HG03108 (cell line): ENCODE results near the gene ITGAL.
"Not testable (repeated sequence)": the region's sequence is repeated elsewhere in the genome, so short reads cannot be mapped to it uniquely, and the experiment has no call there.

Experiments used
- ATAC-seq: cut with Tn5 transposase; IDR thresholded peaks from one replicate; pipeline ENCODE4 v1.9.1; 2021; ENCODE audit warnings: moderate library complexity; ENCODE audit not compliant: unreplicated experiment

Gene ITGAL

DNA sequence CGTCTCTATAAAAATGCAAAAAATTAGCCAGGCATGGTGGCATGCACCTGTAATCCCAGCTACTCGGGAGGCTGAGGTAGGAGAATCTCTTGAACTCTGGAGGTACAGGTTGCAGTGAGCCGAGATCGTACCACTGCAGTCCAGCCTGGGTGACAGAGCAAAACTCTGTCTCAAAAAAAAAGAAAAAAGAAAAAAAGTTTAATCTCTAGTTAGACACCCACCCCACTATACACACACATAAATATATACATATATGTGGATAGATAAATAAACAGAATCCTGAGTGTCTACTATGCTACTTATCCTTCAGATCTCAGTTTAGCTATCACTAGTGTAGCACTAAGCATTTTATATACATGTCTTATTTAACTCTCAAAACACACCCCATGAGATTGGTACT lies 18.7 kb downstream of the ITGAL start:
- ATAC-seq = no peak

DNA sequence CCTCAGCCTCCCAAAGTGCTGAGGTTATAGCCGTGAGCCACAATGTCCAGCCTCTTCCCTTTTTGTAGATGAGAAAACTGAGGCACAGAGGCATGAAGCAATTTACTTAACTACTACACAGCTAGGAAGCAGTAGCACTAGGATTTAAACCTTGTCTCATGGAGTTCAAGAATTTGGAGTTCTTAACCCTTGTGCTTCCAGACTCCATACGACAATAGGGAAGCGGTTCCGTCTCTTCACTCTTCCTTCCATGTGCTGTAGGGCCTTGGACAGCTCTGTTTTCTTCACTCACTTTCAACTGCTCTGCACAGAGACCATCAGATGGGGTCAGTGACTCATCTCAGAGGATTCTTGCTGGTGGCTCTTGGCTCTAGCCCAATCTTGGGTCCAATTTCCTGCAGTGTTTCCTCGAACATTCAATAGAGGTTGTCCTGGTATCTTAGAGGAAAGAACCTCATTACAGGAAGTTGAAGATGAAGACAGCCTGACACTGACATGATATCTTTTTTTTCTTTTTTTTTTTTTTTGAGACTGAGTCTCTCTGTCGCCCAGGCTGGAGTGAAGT lies 19.3 kb downstream of the ITGAL start:
- no peak for ATAC-seq

DNA sequence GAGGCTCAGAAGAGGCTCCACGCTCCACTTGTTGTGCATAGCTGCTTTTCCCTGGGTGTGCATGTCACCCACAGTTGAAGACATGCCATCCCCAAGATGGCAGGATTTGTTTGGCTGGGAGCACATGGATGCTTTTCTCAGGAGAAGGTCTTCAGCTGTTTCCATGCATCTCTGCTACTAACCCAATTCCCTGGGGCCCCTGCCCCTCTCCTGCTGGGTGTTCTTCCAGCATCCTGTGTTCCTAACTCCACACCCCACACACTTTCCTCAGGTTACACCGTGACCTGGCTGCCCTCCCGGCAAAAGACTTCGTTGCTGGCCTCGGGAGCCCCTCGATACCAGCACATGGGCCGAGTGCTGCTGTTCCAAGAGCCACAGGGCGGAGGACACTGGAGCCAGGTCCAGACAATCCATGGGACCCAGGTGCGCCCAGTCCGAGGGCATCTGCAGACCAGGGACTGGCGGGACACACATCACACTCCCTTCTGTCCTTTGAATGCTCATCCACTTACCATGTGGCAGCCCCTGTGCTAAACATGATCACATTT lies 21.5 kb downstream of the ITGAL start:
- no peak for ATAC-seq

DNA sequence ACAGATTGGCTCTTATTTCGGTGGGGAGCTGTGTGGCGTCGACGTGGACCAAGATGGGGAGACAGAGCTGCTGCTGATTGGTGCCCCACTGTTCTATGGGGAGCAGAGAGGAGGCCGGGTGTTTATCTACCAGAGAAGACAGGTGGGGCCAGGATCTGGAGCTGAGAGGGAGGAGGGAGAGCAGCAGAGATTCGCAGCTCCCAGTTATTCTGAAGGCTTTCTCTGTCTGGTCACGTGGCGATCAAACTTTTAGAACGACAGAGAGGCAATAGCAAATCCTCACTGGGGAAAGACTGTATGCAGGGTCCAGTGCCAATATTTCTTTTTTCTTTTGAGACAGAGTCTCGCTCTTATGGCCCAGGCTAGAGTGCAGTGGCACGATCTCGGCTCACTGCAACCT lies 22.2 kb downstream of the ITGAL start:
- no peak for ATAC-seq

DNA sequence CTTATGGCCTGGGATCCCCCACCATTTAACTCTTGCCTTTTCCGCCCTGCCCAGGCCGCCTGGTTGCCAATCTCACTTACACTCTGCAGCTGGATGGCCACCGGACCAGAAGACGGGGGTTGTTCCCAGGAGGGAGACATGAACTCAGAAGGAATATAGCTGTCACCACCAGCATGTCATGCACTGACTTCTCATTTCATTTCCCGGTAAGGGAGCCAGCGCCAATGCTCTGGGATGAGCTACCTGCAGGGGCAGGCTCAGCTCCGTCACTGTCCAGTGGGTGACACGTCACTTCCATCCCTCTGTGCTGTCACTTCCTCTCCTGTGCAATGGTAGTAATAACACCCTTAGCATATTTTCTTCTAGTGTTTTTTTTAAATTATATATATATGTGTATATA lies 26.7 kb downstream of the ITGAL start:
- ATAC-seq = no peak

DNA sequence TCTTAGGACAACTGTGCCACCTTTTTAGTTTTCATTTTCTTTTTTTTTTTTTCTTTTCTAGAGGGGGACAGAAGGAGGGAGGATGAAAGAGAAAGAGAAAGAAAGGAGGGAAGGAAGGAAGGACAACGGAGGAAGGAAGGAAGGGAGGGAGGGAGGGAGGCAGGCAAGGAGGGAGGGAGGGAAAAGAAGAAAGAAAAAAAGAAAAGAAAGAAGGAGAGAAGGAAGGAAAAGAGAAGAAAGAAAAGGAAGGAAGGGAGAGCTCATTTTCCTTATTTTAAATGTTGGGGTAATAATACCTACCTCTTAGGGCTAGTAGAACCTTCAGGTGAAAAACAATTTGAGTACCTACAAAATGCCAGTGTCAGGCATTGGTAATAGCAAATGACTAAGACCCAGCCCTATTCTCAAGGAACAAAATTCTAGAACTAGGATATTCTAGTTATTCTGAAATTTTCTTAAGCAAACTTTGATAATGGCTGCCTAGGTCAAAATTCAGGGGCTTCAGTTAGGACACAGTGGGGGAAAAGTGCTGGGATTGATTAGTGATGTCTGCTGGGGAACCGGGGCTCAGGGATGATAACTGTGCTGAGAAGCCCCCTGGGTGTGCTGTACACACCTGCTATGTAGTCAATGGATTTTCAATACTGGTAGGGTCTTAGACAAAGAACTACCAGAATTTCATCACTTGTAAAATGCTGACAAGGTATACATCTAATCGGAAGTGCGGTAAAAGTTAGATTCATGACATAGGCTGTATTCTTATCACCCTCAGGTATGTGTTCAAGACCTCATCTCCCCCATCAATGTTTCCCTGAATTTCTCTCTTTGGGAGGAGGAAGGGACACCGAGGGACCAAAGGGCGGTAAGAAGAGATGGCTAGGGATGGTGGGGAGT lies 31.1 kb downstream of the ITGAL start:
- no peak for ATAC-seq

DNA sequence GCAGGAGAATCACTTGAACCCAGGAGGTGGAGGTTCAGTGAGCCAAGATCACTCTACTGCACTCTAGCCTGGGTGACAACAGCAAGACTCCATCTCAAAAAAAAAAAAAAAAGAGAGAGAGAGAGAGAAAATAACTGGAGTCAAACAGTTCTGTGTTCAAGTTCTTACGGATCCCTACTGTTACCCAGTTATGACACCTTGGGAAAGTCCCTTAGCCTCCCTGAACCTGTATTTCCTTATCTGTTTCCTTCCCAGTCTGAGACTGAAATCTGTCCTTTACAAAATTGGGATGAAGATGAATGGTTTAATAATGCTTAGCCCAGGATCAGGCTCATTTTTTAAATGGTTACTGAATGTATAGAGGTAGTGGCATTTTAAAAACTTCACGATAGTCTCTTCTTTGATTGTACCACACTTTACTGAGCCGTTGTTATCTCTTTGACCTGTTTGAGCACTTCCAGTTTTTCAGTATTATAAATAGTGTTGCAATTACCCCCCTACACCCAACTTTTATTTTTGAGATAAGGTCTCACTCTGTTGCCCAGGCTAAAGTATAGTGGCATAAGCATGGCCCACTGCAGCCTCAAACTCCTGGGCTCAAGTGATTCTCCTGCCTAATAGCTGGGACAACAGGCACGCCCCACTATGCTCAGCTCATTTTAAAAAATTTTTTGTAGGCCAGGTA lies 36.7 kb downstream of the ITGAL start:
- ATAC-seq = no peak

DNA sequence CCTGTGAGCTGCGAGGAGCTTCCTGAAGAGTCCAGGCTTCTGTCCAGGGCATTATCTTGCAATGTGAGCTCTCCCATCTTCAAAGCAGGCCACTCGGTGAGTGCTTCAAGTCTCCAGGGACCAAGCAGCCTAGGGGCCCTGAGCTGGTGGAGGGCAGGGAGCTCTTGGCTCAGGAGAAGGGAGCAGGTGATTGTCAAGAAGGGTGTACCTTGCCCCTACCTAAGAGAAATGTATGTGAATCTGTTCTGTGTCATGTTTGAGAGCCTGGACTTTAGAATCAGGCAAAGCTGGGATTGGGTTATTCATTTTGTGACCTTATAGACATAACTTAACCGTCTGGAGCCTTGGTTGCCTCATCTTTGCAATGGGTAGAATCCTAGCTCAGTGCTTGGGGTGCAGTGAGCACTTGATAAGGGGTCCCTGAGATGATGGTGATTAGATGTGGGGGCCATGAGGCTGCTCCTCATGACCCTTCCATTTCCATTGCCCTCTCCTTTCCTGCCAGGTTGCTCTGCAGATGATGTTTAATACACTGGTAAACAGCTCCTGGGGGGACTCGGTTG lies 37.9 kb downstream of the ITGAL start:
- ATAC-seq = no peak

DNA sequence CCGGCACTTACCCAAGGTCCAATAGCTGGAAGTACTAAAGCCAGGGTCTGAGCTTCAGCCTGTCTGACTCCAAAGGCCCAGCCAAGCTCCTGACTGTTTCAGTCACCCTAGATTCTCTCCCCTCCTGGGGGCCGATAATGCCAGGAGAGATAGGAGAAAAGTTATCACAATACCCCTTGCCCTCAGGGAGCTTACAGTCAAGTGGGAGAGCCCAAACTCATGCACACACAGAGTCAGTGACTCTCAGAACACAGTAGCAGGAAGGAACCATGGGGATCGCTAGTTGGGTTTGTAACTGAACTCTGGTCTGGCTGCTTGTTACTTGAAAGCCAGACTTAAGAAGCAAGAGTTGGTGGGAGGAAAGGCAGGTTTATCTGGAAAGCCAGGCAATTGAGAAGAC lies 39.0 kb downstream of the ITGAL start:
- no peak for ATAC-seq

DNA sequence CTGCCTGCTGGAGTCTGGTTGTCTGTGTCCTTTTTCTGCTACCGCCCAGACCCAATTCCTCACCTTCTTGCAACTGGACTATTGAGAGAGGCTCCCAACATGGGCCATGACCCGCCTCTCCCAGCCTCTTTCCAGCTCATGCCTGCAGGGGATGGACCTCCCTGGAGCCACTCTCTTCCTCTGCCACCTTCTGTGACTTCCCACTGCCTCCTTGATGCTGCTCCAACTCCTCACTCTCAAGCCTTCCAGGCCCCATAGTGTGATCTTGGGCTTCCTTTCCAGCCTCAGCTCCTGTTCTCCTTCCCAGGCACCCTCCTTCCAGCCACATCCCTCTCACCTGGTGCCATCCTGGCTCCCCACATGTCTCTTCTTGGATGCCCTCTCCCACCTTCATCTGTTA lies 42.7 kb downstream of the ITGAL start:
- ATAC-seq = no peak

DNA sequence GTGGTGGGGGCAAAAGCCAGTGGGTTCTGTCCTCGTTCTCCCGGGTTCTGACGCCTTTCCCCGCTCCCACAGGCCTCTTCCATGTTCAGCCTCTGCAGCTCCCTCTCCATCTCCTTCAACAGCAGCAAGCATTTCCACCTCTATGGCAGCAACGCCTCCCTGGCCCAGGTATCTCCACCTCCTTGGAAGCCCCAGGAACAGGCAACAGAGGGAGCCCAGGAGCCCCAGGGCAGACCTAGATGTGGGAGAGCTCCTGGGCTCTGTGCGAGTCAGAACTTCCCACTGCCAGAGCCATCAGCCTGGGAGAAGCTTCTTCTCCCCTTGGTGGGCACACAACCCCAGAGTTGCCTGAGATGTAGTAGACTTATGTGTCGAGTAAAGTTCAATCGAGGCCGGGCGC lies 46.0 kb downstream of the ITGAL start:
- ATAC-seq = no peak

DNA sequence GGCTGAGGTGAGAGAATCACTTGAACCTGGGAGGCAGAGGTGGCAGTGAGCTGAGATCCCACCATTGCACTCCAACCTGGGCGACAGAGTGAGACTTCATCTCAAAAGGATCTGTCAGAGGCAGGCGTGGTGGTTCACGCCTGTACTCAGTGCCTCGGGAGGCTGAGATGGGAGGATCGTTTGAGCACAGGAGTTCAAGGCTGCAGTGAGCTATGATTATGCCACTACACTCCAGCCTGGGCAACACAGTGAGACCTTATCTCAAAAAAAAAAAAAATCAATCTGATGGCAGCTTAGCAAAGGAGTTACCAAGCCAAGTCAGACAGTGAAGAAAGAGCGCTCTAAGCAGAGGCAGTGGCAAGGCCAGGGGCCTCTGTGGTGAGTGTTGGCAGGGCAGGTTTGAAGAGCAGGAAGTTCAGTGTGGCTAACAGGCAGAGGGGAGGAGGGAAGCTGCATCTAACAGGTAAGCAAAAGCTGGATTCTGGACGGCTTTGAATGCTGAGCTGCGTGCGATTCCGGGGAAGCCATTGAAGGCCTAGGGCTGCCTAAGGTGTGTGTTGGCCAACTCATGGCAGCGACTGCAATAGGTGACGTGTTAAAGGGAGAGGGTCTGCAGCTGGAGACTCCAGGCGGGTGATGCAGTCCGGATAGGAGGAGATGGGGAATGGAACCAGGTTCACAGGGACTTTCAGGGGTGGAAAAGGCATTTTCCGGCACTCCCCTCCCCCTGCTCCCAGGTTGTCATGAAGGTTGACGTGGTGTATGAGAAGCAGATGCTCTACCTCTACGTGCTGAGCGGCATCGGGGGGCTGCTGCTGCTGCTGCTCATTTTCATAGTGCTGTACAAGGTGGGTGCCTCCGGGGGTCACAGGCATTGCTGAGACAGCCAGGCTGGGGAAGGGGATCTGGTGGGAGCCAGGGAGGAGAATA lies 46.8 kb downstream of the ITGAL start:
- ATAC-seq = no peak

DNA sequence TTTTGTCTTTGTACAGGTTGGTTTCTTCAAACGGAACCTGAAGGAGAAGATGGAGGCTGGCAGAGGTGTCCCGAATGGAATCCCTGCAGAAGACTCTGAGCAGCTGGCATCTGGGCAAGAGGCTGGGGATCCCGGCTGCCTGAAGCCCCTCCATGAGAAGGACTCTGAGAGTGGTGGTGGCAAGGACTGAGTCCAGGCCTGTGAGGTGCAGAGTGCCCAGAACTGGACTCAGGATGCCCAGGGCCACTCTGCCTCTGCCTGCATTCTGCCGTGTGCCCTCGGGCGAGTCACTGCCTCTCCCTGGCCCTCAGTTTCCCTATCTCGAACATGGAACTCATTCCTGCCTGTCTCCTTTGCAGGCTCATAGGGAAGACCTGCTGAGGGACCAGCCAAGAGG lies 48.9 kb downstream of the ITGAL start:
- ATAC-seq = no peak

DNA sequence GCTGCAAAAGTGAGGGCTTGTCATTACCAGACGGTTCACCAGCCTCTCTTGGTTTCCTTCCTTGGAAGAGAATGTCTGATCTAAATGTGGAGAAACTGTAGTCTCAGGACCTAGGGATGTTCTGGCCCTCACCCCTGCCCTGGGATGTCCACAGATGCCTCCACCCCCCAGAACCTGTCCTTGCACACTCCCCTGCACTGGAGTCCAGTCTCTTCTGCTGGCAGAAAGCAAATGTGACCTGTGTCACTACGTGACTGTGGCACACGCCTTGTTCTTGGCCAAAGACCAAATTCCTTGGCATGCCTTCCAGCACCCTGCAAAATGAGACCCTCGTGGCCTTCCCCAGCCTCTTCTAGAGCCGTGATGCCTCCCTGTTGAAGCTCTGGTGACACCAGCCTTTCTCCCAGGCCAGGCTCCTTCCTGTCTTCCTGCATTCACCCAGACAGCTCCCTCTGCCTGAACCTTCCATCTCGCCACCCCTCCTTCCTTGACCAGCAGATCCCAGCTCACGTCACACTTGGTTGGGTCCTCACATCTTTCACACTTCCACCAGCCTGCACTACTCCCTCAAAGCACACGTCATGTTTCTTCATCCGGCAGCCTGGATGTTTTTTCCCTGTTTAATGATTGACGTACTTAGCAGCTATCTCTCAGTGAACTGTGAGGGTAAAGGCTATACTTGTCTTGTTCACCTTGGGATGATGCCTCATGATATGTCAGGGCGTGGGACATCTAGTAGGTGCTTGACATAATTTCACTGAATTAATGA lies 49.5 kb downstream of the ITGAL start:
- ATAC-seq = no peak

DNA sequence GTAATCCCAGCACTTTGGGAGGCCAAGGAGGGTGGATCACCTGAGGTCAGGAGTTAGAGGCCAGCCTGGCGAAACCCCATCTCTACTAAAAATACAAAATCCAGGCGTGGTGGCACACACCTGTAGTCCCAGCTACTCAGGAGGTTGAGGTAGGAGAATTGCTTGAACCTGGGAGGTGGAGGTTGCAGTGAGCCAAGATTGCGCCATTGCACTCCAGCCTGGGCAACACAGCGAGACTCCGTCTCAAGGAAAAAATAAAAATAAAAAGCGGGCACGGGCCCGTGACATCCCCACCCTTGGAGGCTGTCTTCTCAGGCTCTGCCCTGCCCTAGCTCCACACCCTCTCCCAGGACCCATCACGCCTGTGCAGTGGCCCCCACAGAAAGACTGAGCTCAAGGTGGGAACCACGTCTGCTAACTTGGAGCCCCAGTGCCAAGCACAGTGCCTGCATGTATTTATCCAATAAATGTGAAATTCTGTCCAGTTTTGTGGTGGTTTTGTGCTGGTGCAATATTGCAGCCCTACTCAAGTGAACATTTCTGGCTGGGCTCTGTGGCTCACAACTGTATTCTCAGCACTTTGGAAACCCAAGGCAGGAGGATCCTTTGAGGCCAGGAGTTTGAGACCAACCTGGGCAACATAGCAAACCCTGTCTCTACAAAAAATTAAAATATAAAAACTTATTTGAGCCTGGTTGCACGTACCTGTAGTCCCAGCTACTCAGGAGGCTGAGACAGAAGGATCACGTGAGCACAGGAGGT lies 50.3 kb downstream of the ITGAL start:
- not testable (repeated sequence) for ATAC-seq

DNA sequence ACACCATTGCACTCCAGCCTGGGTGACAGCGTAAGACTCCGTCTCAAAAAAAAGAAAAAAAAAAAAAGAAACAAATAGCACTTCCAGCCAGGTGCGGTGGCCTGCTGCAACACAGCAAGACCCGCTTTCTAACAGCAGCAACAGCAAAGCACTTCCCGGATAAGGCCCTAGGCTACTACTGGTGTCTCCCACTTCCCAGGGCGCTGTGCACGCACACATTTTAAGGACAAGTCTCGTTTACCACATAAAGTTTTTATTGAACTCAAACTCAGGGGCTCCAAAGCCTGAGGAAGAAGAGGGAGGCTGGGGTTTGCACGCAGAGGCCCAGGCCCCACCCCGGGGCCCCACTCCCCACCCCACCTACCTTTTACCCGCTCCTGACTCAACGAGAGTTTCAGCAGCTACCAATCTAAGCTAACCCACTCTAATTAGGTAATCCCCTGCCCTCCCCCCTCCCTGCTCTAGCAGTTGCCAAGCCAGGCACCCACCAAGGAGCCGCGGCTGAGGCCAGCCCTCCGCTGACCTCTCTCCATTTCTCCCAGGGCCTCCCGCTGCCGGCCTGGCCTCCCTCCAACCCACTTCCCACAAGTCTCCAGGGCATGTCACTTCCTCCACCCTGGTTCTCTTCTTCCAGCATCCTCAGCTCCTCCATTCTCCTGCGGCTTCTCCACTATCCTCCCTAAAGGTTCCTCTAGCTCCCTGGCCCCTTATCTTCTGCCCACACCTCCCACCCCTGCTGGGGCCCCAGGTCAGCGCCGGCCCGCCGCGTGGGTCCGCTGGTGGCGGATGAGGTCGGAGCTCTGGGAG lies 51.4 kb downstream of the ITGAL start:
- no peak for ATAC-seq

DNA sequence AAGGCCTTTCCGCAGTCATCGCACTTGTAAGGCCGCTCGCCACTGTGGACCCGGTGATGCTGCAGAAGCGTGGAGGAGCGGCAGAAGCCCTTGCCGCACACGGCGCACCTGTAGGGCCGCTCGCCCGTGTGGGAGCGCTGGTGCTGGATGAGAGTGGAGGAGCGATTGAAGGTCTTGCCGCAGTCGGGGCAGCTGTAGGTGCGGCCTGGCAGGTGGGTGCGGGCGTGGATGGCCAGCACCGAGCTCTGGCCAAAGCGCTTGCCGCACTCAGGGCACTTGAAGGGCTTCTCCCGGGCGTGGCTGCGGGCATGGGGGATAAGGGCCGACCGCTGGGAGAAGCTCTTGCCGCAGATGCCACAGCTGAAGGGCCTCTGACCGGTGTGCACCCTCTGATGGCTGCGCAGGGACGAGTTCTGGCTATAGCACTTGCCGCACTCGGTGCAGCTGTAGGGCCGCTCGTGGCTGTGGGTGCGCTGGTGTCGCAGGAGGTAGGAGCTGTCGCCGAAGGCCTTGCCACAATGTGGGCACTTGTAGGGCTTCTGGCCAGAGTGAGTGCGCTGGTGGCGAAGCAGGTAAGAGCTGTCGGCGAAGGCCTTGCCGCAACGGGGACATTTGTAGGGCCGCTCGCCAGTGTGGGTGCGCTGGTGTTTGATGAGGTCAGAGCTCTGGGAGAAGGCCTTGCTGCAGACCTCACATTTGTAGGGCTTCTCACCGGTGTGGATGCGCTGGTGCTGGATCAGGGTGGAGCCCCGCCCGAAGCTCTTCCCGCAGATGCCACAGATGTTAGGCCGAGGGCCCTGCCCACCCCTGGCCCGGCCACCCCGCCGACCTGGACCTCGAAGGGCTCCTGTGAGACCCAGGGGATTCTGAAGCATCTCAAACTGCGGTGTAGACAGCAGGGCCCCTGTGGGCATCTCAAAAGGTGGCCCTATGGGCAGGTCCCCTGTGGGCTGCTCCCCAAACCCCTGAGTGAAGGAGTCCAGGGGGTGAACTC lies 52.3 kb downstream of the ITGAL start:
- ATAC-seq = no peak
